NCI-H1694 treated with DMSO at 0.1 percent for 48 hours (cell line): ENCODE data around the gene GRK3.
A peak's percentile ranks its signal among the peaks of the same experiment; 100 is the strongest.
"Not testable (repeated sequence)": the region's sequence is repeated elsewhere in the genome, so short reads cannot be mapped to it uniquely, and the experiment has no call there.

Source experiments
- DNase-seq: peaks from one replicate; lab custom pipeline; 2025; lab: John Stamatoyannopoulos, UW

Gene GRK3

GRCh38 chr22:25564320-25564978 is at the start of gene GRK3:
Gene GRK3, plus strand, starts transcription at chr22:25564675. Its CDS starts 366 bp downstream, at chr22:25565041.
- DNase-seq, result peak; percentile 16

DNA sequence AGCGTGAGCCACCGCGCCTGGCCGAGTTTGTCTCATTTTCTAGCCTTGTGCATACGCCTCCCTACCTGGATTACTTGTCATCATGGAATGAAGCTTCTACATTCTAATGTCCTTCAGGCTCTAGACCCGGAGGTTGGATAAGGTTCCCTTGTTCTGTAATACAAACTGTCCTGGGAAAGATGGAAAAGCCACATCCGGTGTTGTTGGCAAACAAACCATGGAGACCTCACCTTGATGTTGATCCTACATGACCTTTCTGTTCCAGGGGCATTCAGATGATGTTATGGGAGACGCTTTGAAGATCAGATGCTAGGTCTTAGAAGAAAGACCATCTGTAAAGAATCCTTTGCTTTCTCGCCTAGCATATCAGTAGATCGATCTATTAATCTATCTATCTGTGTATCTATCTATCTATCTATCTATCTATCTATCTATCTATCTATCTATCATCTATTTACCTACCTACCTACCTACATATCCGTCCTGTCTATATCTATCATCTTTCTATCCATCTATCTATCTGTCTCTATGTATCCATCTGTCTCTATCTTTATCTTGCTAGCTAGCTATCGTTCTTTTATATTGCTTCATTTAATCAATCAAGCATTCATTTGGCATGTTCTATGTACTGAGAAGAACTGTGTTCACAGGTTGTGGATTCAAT is 46.3 kb upstream of the GRK3 start:
- no peak for DNase-seq

DNA sequence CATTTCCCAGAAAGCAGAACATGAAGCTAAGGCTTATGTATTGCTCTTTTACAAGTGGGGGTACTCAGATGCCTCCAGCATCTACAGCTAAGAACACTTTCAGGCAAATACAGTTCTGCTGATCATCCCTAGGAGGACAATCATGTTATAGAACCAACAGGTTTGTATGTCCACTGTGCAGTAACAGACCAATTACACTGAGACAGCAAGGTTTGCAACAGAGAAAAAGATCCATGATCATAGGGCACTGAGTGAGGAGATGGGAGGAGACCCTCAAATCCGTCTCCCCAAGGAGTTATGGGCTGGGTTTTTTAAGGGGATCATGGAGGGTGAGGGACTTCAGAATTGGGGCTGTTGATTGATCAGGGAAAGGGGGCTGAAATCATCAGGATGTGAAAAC is 39.1 kb upstream of the GRK3 start:
- no peak for DNase-seq

- not testable (repeated sequence) for DNase-seq
Measured at GRCh38 chr22:25525804-25526584, 38.5 kb upstream of the GRK3 start.

- DNase-seq, result not testable (repeated sequence)
Measured at GRCh38 chr22:25527016-25527415, 37.5 kb upstream of the GRK3 start.

DNA sequence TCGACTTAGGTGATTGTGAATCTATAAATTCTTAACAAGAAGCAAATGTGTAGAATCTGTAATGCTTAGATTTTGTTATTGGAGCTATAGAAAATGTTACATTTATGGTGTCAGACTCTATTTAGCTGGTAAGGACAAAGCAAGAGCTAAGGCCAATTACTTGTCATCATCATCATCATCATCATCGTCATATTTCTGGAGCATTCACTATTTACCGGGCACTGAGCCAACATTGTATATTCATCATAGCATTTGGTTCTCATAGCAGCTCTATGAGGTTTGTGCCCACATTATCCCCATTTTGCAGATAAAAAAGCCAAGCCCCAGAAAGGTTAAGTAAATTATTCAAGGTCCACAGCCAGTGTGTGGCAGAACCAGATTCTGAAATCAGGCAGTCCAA is 36.4 kb upstream of the GRK3 start:
- DNase-seq, result not testable (repeated sequence)

- not testable (repeated sequence) for DNase-seq
Measured at GRCh38 chr22:25529059-25529458, 35.4 kb upstream of the GRK3 start.

- not testable (repeated sequence) for DNase-seq
Measured at GRCh38 chr22:25529541-25530137, 34.8 kb upstream of the GRK3 start.

GRCh38 chr22:25531677-25532076 is 32.8 kb upstream of the GRK3 start:
- not testable (repeated sequence) for DNase-seq

- no peak for DNase-seq
Measured at GRCh38 chr22:25534724-25535123, 29.8 kb upstream of the GRK3 start.

DNA sequence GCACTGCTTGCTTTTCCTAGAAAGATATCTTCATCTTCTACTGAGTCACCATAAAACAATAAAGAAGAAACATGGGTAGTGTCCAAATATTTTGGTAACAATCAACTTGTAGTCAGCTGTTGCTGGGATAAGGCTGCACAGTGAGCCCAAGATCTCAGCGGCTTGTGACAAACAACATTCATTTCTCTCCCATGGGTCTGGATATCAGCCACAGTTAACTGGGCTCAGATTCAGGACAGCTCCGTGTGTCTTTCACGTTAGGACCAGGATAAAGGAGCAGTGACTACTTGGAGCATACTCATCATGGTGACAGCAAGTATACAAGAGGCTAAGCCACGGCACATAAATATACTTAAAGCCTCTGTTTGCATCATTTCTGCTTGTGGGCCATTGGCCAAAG is 27.9 kb upstream of the GRK3 start:
- DNase-seq, result no peak

DNA sequence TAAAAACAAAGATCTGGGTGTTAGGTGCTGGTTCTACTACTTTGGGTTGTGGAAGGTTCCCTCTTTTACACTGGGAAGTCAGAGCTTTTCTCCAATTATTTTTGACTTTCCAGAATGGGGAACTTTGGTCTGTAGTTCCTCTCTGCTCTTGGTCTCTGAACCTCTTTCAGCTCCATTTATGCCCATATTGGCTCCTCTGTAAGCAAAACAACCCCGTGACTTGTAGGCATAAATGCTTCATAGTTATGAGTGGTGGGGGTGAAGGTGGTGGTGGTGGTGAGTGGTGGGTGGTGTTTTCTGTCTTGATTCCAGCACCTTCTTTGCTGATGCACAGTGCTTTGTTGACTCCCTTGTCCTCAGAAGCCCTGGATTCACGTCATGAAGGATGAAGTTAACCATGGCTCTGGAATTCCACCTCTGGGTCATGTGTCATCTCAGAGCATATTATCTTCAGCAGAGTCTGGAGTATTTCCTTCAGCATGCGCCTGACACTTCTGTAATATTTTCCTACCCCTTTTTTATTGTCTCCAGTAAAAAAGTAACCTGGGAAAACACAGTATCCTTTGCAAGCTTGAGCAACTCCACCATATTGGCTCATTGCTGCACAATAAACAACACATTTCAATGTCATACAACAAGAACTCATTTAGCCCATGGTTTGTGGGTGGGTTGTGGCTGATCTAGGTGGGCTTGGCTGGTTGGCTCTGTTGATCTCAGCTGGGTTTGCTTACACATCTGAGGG is 24.1 kb upstream of the GRK3 start:
- no peak for DNase-seq

- DNase-seq, result no peak
Measured at GRCh38 chr22:25540908-25541660, 23.4 kb upstream of the GRK3 start.

DNA sequence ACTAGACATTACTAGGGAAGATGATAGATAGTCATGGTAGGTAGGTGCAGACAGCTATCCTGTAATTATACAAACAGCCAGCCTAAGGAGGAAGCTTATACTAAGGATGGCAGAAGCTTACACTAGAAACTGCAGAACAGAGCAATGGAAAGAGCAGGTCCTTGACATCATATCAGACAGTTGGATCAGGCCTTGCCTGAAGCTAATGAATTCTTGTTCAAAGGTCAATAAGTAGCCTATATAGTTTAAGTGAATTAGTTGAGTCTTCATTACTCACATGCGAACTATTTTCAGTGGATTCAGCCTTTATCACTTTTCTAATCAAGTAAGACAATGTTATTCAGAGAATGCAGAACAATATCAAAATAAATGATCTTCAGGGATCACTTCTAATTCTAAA is 22.3 kb upstream of the GRK3 start:
- DNase-seq, result no peak

DNA sequence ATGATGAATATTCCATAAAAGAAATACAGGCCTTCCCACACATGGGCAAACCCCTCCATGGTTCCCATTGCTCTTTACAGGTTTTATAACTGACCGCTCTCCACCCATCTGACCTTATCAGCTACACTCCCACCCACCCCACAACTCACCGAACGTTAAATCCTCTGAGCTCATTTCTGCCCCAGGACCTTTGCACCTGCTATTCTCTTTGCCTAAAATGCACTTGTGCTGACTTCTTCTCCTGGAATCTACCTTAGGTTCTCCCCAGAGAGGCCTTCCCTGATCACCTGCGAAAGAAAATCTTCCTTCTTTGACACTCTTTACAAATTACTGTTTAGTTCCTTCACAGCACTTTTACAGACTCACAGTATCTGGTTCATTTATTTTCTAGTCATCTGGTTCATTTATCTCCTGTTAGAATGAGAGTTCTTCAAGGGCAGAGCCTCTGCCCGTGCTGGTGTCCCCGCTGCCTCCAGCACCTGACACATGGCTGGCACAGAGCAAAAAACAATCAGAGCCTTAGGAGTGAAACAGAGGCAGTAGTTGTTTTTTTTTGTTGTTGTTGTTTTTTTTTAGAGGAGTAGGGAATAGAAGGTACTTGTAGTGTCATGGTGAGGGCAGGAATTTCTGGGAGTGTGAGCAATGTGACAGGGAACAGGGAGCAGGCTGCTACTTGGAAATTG is 21.6 kb upstream of the GRK3 start:
- DNase-seq, result no peak

DNA sequence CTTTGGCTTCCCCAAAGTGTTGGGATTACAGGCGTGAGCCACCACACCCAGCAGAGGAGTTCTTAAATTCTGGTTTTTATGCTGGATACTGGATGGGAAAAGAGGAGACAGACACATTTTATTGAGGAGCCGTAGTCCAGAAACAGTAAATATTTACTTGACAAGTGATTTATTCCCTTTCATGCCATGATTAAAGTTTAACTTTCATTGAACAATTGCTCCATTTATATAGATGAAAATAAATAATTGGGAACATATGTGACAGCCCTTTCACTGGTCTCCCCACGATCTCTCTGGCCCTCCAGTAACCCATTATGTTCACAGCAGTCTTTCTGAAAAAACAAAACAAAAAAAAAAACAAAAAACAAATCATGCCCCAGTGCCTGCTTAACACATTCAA is 19.3 kb upstream of the GRK3 start:
- no peak for DNase-seq

GRCh38 chr22:25545672-25546071 is 18.8 kb upstream of the GRK3 start:
- DNase-seq, result no peak

- no peak for DNase-seq
Measured at GRCh38 chr22:25546242-25546641, 18.2 kb upstream of the GRK3 start.

DNA sequence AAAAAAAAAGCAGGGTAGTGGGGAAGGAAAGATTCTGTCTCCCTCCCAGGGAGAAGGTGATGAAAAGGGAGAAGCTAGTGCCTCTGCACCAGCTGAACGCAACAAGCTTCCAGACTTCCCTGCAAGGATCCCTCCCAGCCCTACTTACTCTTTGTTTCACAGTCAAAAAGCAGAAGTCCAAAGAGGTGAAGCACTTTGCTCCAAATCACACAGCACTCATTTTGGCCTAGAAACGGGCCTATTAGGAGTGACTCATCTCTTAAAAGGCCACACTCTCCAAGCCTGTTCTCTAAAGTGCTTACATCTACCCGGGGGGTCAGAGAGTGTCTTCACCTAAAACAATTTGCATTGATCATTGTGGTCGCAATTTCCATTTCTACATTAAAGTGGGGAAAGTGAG is 17.7 kb upstream of the GRK3 start:
- DNase-seq, result no peak

DNA sequence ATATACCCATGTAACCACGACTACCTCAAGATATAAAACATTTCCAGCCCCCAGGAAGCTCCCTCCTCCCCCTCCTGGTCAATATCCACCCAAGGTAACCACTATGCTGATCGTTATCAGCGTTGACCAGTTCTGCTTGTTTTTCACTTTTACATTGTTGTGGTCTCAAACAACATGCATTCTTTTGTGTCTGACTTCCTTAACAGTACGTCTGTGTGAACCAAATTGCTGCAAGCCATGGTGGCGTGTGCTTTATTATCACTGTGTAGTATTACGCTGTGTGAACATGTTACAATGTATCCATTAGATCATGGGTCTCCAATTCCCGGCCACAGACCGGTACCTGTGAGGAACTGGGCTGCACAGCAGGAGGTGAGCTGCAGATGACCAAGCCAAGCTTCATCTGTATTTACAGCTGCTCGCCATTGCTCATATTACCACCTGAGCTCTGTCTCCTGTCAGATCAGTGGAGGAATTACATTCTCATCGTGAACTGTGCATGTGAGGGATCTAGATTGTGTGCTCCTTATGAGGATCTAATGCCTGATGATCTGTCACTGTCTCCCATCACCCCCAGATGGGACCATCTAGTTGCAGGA is 15.5 kb upstream of the GRK3 start:
- DNase-seq, result no peak
